GM20000 (cell line): ENCODE data around the gene RPL38.

Experiments
- DNase-seq: peaks from one replicate; pipeline ENCODE4 v3.0.0; 2012; ENCODE audit warnings: low spot score
- CTCF ChIP-seq: IDR thresholded peaks from 2 replicates; pipeline ENCODE4 v1.5.1; 2012; ENCODE audit warnings: mild to moderate bottlenecking, control low read depth; ENCODE audit errors: extremely low read depth, missing control alignments

The RPL38 gene

GRCh38 chr17:74231928-74232907 is 28.7 kb downstream of the RPL38 start:
- no peak for TF ChIP-seq CTCF
- no peak for DNase-seq

GRCh38 chr17:74233937-74234336 is 30.5 kb downstream of the RPL38 start:
- TF ChIP-seq CTCF = no peak
- no peak for DNase-seq

GRCh38 chr17:74234486-74234885 is 31.0 kb downstream of the RPL38 start:
- DNase-seq = no peak
- no peak for TF ChIP-seq CTCF

- TF ChIP-seq CTCF = no peak
- DNase-seq = peak; percentile 43
Observed at GRCh38 chr17:74235040-74235581, 31.6 kb downstream of the RPL38 start.

GRCh38 chr17:74235911-74236371 is 32.5 kb downstream of the RPL38 start:
- no peak for TF ChIP-seq CTCF

GRCh38 chr17:74237321-74237720 is 33.8 kb downstream of the RPL38 start:
- no peak for DNase-seq
- TF ChIP-seq CTCF = no peak

More at GRCh38 chr17:74235911-74236371, 32.5 kb downstream of the RPL38 start:
- DNase-seq = no peak

- no peak for TF ChIP-seq CTCF
- no peak for DNase-seq
Observed at GRCh38 chr17:74239172-74239571, 35.7 kb downstream of the RPL38 start.
